ENCODE results near the gene OR56B4.
"Not testable (repeated sequence)": the region's sequence is repeated elsewhere in the genome, so short reads cannot be mapped to it uniquely, and the experiment has no call there.

Gene OR56B4

GRCh38 chr11:6107384-6107783, at the start of gene OR56B4:
Gene OR56B4 (plus strand): TSS chr11:6107684. CDS start chr11:6107779, 95 bp downstream.
- DNase-seq = not testable (repeated sequence)

- no peak for DNase-seq
Measured at GRCh38 chr11:6061475-6061874, 46.0 kb upstream of the OR56B4 start.

GRCh38 chr11:6062691-6063358, 44.7 kb upstream of the OR56B4 start:
- no peak for DNase-seq

GRCh38 chr11:6067502-6067901, 40.0 kb upstream of the OR56B4 start:
- no peak for DNase-seq

GRCh38 chr11:6076443-6076842, 31.0 kb upstream of the OR56B4 start:
- not testable (repeated sequence) for DNase-seq

- no peak for DNase-seq
Measured at GRCh38 chr11:6077723-6078122, 29.8 kb upstream of the OR56B4 start.

GRCh38 chr11:6079463-6079862, 28.0 kb upstream of the OR56B4 start:
- no peak for DNase-seq

GRCh38 chr11:6083129-6083528, 24.4 kb upstream of the OR56B4 start:
- DNase-seq = no peak

GRCh38 chr11:6084587-6084986, 22.9 kb upstream of the OR56B4 start:
- no peak for DNase-seq

- no peak for DNase-seq
Measured at GRCh38 chr11:6094186-6094585, 13.3 kb upstream of the OR56B4 start.

- DNase-seq = no peak
Measured at GRCh38 chr11:6095798-6096197, 11.7 kb upstream of the OR56B4 start.

- DNase-seq = no peak
Measured at GRCh38 chr11:6096417-6096816, 11.1 kb upstream of the OR56B4 start.

- DNase-seq = no peak
Measured at GRCh38 chr11:6099577-6099976, 7.9 kb upstream of the OR56B4 start.

- no peak for DNase-seq
Measured at GRCh38 chr11:6110011-6110410, 2.5 kb downstream of the OR56B4 start.

- DNase-seq = no peak
Measured at GRCh38 chr11:6111673-6112072, 4.2 kb downstream of the OR56B4 start.

GRCh38 chr11:6116638-6117037, 9.2 kb downstream of the OR56B4 start:
- DNase-seq = no peak

- no peak for DNase-seq
Measured at GRCh38 chr11:6124245-6124644, 16.8 kb downstream of the OR56B4 start.

- no peak for DNase-seq
Measured at GRCh38 chr11:6127881-6128280, 20.4 kb downstream of the OR56B4 start.

- no peak for DNase-seq
Measured at GRCh38 chr11:6129011-6129410, 21.5 kb downstream of the OR56B4 start.

GRCh38 chr11:6129635-6130034, 22.2 kb downstream of the OR56B4 start:
- no peak for DNase-seq

GRCh38 chr11:6132431-6132830, 24.9 kb downstream of the OR56B4 start:
- DNase-seq = no peak

- not testable (repeated sequence) for DNase-seq
Measured at GRCh38 chr11:6135936-6136335, 28.5 kb downstream of the OR56B4 start.

GRCh38 chr11:6142936-6143335, 35.5 kb downstream of the OR56B4 start:
- DNase-seq = no peak

GRCh38 chr11:6143737-6144136, 36.3 kb downstream of the OR56B4 start:
- DNase-seq = peak; percentile 7

GRCh38 chr11:6151117-6151516, 43.6 kb downstream of the OR56B4 start:
- no peak for DNase-seq
